H9 (cell line): ENCODE measurements around the gene SLC35E4. TPM values are rescaled to one million over a fixed set of nuclear protein-coding genes. Genes with fewer than 3 reads are reported as not detected.

Experiments
- DNase-seq: peaks from one replicate; pipeline ENCODE4 v3.0.0-alpha.2; 2017
- H2AFZ ChIP-seq: one replicate; pipeline ENCODE4 v1.6.1; 2013; ENCODE audit warnings: mild to moderate bottlenecking, low read length, control low read depth, moderate library complexity
- H2AK5ac ChIP-seq: 2 replicates; pipeline ENCODE4 v1.6.1; 2013; ENCODE audit warnings: low read length, control low read depth, mixed read lengths; ENCODE audit not compliant: insufficient read length
- H2BK120ac ChIP-seq: one replicate; pipeline ENCODE4 v1.6.1; 2013; ENCODE audit warnings: low read depth, mild to moderate bottlenecking, low read length, control low read depth, inconsistent platforms; ENCODE audit not compliant: poor library complexity, severe bottlenecking
- H2BK12ac ChIP-seq: 2 replicates; pipeline ENCODE4 v1.6.1; 2013; ENCODE audit warnings: low read length, control low read depth, mixed read lengths, low read depth; ENCODE audit not compliant: insufficient read length
- H2BK15ac ChIP-seq: 2 replicates; pipeline ENCODE4 v1.6.1; 2013; ENCODE audit warnings: low read depth, low read length, control low read depth
- H2BK20ac ChIP-seq: one replicate; pipeline ENCODE4 v1.6.1; 2013; ENCODE audit warnings: low read depth, mild to moderate bottlenecking, low read length, control low read depth, inconsistent platforms; ENCODE audit not compliant: poor library complexity, severe bottlenecking
- H2BK5ac ChIP-seq: 2 replicates; pipeline ENCODE4 v1.6.1; 2013; ENCODE audit warnings: low read length, control low read depth, mixed read lengths; ENCODE audit not compliant: insufficient read length
- H3K14ac ChIP-seq: 2 replicates; pipeline ENCODE4 v1.6.1; 2013; ENCODE audit warnings: low read length, control low read depth; ENCODE audit not compliant: insufficient read depth
- H3K18ac ChIP-seq: 2 replicates; pipeline ENCODE4 v1.6.1; 2013; ENCODE audit warnings: low read depth, mild to moderate bottlenecking, mixed read lengths, low read length, control low read depth; ENCODE audit not compliant: insufficient read length
- H3K23ac ChIP-seq: 2 replicates; pipeline ENCODE4 v1.6.1; 2013; ENCODE audit warnings: low read length, control low read depth, mixed read lengths, low read depth; ENCODE audit not compliant: insufficient read length
- H3K23me2 ChIP-seq: 2 replicates; pipeline ENCODE4 v1.6.1; 2013; ENCODE audit warnings: low read depth, mild to moderate bottlenecking, mixed read lengths, low read length, control low read depth; ENCODE audit not compliant: insufficient read length, poor library complexity, severe bottlenecking
- H3K27ac ChIP-seq: 2 replicates; pipeline ENCODE4 v1.5.1; 2013; ENCODE audit warnings: low read length, control low read depth, mixed read lengths, low read depth; ENCODE audit not compliant: insufficient read length
- H3K27me3 ChIP-seq: 2 replicates; pipeline ENCODE4 v1.6.1; 2013; ENCODE audit warnings: low read length, control low read depth, inconsistent platforms; ENCODE audit not compliant: insufficient read depth
- H3K4ac ChIP-seq: 2 replicates; pipeline ENCODE4 v1.6.1; 2013; ENCODE audit warnings: low read depth, mild to moderate bottlenecking, control low read depth, inconsistent platforms, low read length, moderate library complexity
- H3K4me1 ChIP-seq: 2 replicates; pipeline ENCODE4 v1.6.1; 2013; ENCODE audit warnings: low read length, control low read depth, inconsistent platforms; ENCODE audit not compliant: insufficient read depth
- H3K4me2 ChIP-seq: 2 replicates; pipeline ENCODE4 v1.6.1; 2013; ENCODE audit warnings: low read length, control low read depth, mixed read lengths; ENCODE audit not compliant: insufficient read length, insufficient read depth
- H3K56ac ChIP-seq: 2 replicates; pipeline ENCODE4 v1.6.1; 2013; ENCODE audit warnings: low read depth, mild to moderate bottlenecking, mixed read lengths, low read length, control low read depth; ENCODE audit not compliant: insufficient read length
- H3K79me1 ChIP-seq: 2 replicates; pipeline ENCODE4 v1.6.1; 2013; ENCODE audit warnings: low read depth, mild to moderate bottlenecking, moderate library complexity, low read length, control low read depth, inconsistent platforms; ENCODE audit not compliant: insufficient read depth, poor library complexity, severe bottlenecking
- H3K79me2 ChIP-seq: 2 replicates; pipeline ENCODE4 v1.6.1; 2013; ENCODE audit warnings: low read length, control low read depth, inconsistent platforms; ENCODE audit not compliant: insufficient read depth
- H3K9ac ChIP-seq: 2 replicates; pipeline ENCODE4 v1.6.1; 2013; ENCODE audit warnings: low read length, control low read depth, mixed read lengths; ENCODE audit not compliant: insufficient read length; ENCODE audit errors: extremely low read depth
- H3K9me3 ChIP-seq: one replicate; pipeline ENCODE4 v1.6.1; 2013; ENCODE audit warnings: low read depth, low read length, inconsistent platforms; ENCODE audit not compliant: control insufficient read depth
- H3T11ph ChIP-seq: one replicate; pipeline ENCODE4 v1.6.1; 2013; ENCODE audit warnings: mild to moderate bottlenecking, low read length, control low read depth, inconsistent platforms
- H4K20me1 ChIP-seq: one replicate; pipeline ENCODE4 v1.6.1; 2013; ENCODE audit not compliant: control insufficient read depth, insufficient read length, insufficient read depth
- H4K5ac ChIP-seq: 2 replicates; pipeline ENCODE4 v1.6.1; 2013; ENCODE audit warnings: low read depth, mild to moderate bottlenecking, mixed read lengths, low read length, control low read depth; ENCODE audit not compliant: insufficient read length
- H4K8ac ChIP-seq: replicated peaks from 2 replicates; pipeline ENCODE4 v1.6.1; 2013; ENCODE audit warnings: low read length, control low read depth, mixed read lengths, low read depth; ENCODE audit not compliant: insufficient read length
- H4K91ac ChIP-seq: 2 replicates; pipeline ENCODE4 v1.6.1; 2013; ENCODE audit warnings: low read depth, mild to moderate bottlenecking, moderate library complexity, mixed read lengths, low read length, control low read depth; ENCODE audit not compliant: insufficient read length
- H3K27ac Mint-ChIP-seq, 3 experiments: 2 replicates in 2 of 3; 3 replicates in 1 of 3; pipeline ENCODE4 v1.8.0; 2020 to 2021; ENCODE audit warnings: mixed read lengths in 3 of 3, mild to moderate bottlenecking in 1 of 3, moderate library complexity in 1 of 3
- H3K27me3 Mint-ChIP-seq: 2 replicates; pipeline ENCODE4 v1.8.0; 2021; ENCODE audit warnings: low read depth, mild to moderate bottlenecking, moderate library complexity, mixed read lengths
- H3K36me3 Mint-ChIP-seq, 3 experiments: 2 replicates in 2 of 3; 3 replicates in 1 of 3; pipeline ENCODE4 v1.8.0; 2020 to 2021; ENCODE audit warnings: low read depth in 3 of 3, mixed read lengths in 3 of 3; ENCODE audit not compliant: insufficient read depth in 1 of 3
- H3K4me1 Mint-ChIP-seq, 2 experiments: 2 replicates each; pipeline ENCODE4 v1.8.0; 2020; ENCODE audit warnings: mixed read lengths in 2 of 2
- H3K4me3 Mint-ChIP-seq, 2 experiments: 2 replicates in 1 of 2; 3 replicates in 1 of 2; pipeline ENCODE4 v1.8.0; 2020 to 2021; ENCODE audit warnings: mild to moderate bottlenecking in 2 of 2, mixed read lengths in 2 of 2, moderate library complexity in 1 of 2
- H3K9me3 Mint-ChIP-seq, 2 experiments: 2 replicates in 1 of 2; 3 replicates in 1 of 2; pipeline ENCODE4 v1.8.0; 2020; ENCODE audit warnings: mild to moderate bottlenecking in 2 of 2, mixed read lengths in 2 of 2, moderate library complexity in 1 of 2
- WGBS: extraction: QIAGEN DNeasy Blood & Tissue Kit; methylation state at CpG from one replicate; pipeline ENCODE4 v1.1.7; 2013; ENCODE audit warnings: missing lambda C conversion rate, low lambda C conversion rate, mixed read lengths; ENCODE audit not compliant: insufficient read length; ENCODE audit errors: extremely low coverage; 5-methylcytosine and 5-hydroxymethylcytosine counted together
- total RNA-seq: library from RNA; stranded (reverse); gene quantifications from 2 replicates; pipeline ENCODE4 v1.2.1, GENCODE V29; 2021
- TF ChIP-seq, protein P1 (sequence below): fragments of 200-600 bp; sonication (generic); conservative IDR thresholded peaks from 3 replicates; pipeline ENCODE4 v1.8.0; 2021; ENCODE audit warnings: antibody characterized with exemption, mild to moderate bottlenecking

Gene SLC35E4
- total RNA-seq, 1 experiment from 2014 or later, result 3.7 TPM

GRCh38 chr22:30668386-30668710 lies 32.8 kb downstream of the SLC35E4 start:
- Mint-ChIP-seq H3K4me3 (peak overlapping the region; percentile 78 to 89), H3K27ac (0 out of 7 replicates have a peak overlapping the region, but pooled peaks of 1 of the 3 experiments have one; percentile 12)
- H3K4me2 ChIP-seq, result peak overlapping the region; percentile 67

More at GRCh38 chr22:30668386-30668710, 32.8 kb downstream of the SLC35E4 start:
- Histone ChIP-seq H3T11ph (no peak overlapping the region), H3K4me1 (no peaks in the 10 kb centered on the region), H3K14ac (no peak overlapping the region), H2AFZ (no peak overlapping the region), H3K27ac (no peak overlapping the region), H2BK20ac (no peak overlapping the region), H2BK5ac (no peak overlapping the region), H3K56ac (no peak overlapping the region), H4K20me1 (no peaks in the 10 kb centered on the region), H4K91ac (no peak overlapping the region), H2BK120ac (no peak overlapping the region), H3K79me2 (no peaks in the 10 kb centered on the region), H2BK12ac (no peak overlapping the region), H3K23ac (no peak overlapping the region), H4K5ac (no peak overlapping the region), H3K4ac (no peak overlapping the region), H3K23me2 (peaks cover 16% of the 10 kb centered on the region), H4K8ac (no peak overlapping the region), H3K79me1 (no peaks in the 10 kb centered on the region), H2BK15ac (no peak overlapping the region), H3K27me3 (peaks cover 6% of the 10 kb centered on the region; the same call in 1 of the 2 replicates), H3K9ac (no peak overlapping the region), H2AK5ac (no peak overlapping the region), H3K9me3 (no peaks in the 10 kb centered on the region), H3K18ac (no peak overlapping the region)
- Mint-ChIP-seq H3K27me3 (peaks cover 57% of the 10 kb centered on the region), H3K4me1 (peaks cover 13 to 14% of the 10 kb centered on the region in 2 experiments), H3K9me3 (no peaks in the 10 kb centered on the region), H3K36me3 (peaks cover 0 to 5% (median 2%) of the 10 kb centered on the region in 3 experiments; a peak in 4 of 7 replicates)
- no CpG with 5 or more reads among the region's 10 CpGs for WGBS
- DNase-seq, result no peak
- TF ChIP-seq, protein P1, sequence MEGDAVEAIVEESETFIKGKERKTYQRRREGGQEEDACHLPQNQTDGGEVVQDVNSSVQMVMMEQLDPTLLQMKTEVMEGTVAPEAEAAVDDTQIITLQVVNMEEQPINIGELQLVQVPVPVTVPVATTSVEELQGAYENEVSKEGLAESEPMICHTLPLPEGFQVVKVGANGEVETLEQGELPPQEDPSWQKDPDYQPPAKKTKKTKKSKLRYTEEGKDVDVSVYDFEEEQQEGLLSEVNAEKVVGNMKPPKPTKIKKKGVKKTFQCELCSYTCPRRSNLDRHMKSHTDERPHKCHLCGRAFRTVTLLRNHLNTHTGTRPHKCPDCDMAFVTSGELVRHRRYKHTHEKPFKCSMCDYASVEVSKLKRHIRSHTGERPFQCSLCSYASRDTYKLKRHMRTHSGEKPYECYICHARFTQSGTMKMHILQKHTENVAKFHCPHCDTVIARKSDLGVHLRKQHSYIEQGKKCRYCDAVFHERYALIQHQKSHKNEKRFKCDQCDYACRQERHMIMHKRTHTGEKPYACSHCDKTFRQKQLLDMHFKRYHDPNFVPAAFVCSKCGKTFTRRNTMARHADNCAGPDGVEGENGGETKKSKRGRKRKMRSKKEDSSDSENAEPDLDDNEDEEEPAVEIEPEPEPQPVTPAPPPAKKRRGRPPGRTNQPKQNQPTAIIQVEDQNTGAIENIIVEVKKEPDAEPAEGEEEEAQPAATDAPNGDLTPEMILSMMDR, result no peak
